ENCODE data around the gene CNEP1R1. TPM values are rescaled to one million over a fixed set of nuclear protein-coding genes. Genes with fewer than 3 reads are reported as not detected.

The CNEP1R1 gene, protein sequence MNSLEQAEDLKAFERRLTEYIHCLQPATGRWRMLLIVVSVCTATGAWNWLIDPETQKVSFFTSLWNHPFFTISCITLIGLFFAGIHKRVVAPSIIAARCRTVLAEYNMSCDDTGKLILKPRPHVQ
- total RNA-seq (2022; extraction: Qiagen RNA extraction): 17.8 to 25.4 TPM (median 21.4 TPM) in 5 replicates

DNA sequence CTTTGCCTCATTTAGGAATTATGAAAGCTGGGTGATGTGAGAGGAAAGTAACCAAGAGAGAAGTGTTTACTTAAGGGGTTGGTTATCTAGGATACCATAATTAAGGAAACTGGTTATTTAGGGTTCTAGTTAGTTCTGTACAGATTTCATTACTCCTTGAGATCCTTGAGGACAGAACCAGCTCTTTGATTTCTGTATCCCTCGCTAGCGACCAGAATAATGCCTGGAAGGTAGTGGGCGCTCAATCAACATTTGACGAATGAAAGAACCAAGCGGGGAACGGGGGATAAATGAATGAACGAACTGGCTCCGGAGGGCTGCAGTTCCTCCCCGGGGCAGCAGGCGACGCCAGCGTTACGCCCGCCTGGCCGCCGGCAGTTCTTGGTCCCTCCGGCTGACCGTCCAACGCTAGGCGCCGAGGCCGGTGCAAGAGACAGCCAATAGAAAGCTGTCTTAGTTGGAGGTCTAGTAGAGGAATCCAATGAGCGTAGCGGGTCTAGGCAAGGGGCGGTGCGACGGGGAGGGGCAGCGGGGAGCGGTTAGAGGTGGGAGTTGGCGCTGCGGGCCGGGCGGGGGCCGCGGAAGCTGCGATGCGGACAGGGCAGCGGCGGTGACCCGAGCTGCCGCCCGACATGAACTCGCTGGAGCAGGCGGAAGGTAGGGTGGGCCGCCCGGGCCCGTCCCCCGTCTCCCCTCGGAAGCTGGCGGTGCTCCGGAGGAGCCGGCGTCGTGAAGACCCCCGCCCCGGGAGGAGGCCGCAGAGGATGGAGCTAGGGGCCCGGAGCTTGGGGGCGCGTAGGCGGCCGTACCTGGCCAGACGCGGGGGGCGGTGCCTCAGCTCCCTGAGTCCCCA is at the start of gene CNEP1R1:
Gene CNEP1R1 (plus strand): TSS at position 542 of the 853 bp plus-strand sequence. CDS start 91 bp downstream, at position 633.

GRCh38 chr16:50065624-50066481 is 40.8 kb downstream of the CNEP1R1 start, which contains the start of gene HEATR3:
TSS of gene HEATR3 (plus strand) at chr16:50065970. CDS start at chr16:50066132, 162 bp downstream.

Other genes with a start within 250 kb of the CNEP1R1 start
- 0.06 to 0.29 TPM (median 0.18 TPM) in 5 replicates for gene ZNF423, start 169.1 kb upstream of the CNEP1R1 start, total RNA-seq (2022; extraction: Qiagen RNA extraction)
- gene HEATR3, start 40.7 kb downstream of the CNEP1R1 start, total RNA-seq (2022; extraction: Qiagen RNA extraction): 11.8 to 15.5 TPM (median 13.9 TPM) in 5 replicates
- gene TENT4B, start 128.1 kb downstream of the CNEP1R1 start, total RNA-seq (2022; extraction: Qiagen RNA extraction): 9.4 to 13.5 TPM (median 12.8 TPM) in 5 replicates
- gene ADCY7, start 241.3 kb downstream of the CNEP1R1 start, total RNA-seq (2022; extraction: Qiagen RNA extraction): 8.9 to 15.2 TPM (median 12.4 TPM) in 5 replicates